Measurements from ENCODE around the gene PLA2R1. TPM values are rescaled to one million over a fixed set of nuclear protein-coding genes. Genes with fewer than 3 reads are reported as not detected.
A peak's percentile ranks its signal among the peaks of the same experiment; 100 is the strongest.

Gene PLA2R1
- total RNA-seq, 1 experiment from 2014 or later: 1.1 TPM

GRCh38 chr2:159904127-159904958 lies 158.1 kb downstream of the PLA2R1 start, which contains the start of gene LY75 (continued):
- TF ChIP-seq, protein P1, sequence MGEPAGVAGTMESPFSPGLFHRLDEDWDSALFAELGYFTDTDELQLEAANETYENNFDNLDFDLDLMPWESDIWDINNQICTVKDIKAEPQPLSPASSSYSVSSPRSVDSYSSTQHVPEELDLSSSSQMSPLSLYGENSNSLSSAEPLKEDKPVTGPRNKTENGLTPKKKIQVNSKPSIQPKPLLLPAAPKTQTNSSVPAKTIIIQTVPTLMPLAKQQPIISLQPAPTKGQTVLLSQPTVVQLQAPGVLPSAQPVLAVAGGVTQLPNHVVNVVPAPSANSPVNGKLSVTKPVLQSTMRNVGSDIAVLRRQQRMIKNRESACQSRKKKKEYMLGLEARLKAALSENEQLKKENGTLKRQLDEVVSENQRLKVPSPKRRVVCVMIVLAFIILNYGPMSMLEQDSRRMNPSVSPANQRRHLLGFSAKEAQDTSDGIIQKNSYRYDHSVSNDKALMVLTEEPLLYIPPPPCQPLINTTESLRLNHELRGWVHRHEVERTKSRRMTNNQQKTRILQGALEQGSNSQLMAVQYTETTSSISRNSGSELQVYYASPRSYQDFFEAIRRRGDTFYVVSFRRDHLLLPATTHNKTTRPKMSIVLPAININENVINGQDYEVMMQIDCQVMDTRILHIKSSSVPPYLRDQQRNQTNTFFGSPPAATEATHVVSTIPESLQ (CRISPR knock-in tag; IDR thresholded peaks at IDR 0.05): no peak
- TF ChIP-seq JUN (CRISPR knock-in tag; IDR thresholded peaks at IDR 0.05) (peak; percentile 81), USF1 (CRISPR knock-in tag; IDR thresholded peaks at IDR 0.05) (peak; percentile 64; the same call in 1 of the 2 replicates), ARID4B (CRISPR knock-in tag; IDR thresholded peaks at IDR 0.05; ENCODE audit: borderline replicate concordance) (peak; percentile 96), SP1 (CRISPR knock-in tag; conservative IDR thresholded peaks at IDR 0.05) (peak; percentile 90), ZNF396 (CRISPR knock-in tag; IDR thresholded peaks at IDR 0.05; ENCODE audit: borderline replicate concordance) (no peak), GRHL2 (CRISPR knock-in tag; IDR thresholded peaks at IDR 0.05; ENCODE audit: insufficient replicate concordance, severe bottlenecking) (no peak), NFYB (CRISPR knock-in tag; conservative IDR thresholded peaks at IDR 0.05; ENCODE audit: low read depth) (no peak; the same call in 1 of the 2 replicates), PREB (CRISPR knock-in tag; IDR thresholded peaks at IDR 0.05; ENCODE audit: borderline replicate concordance) (no peak), FOXK1 (CRISPR knock-in tag; IDR thresholded peaks at IDR 0.05) (peak; percentile 55; the same call in 1 of the 2 replicates), ESRRA (CRISPR knock-in tag; IDR thresholded peaks at IDR 0.05; ENCODE audit: borderline replicate concordance) (peak; percentile 68; the same call in 1 of the 2 replicates), RORB (CRISPR knock-in tag; IDR thresholded peaks at IDR 0.05) (no peak), ZNF281 (CRISPR knock-in tag; IDR thresholded peaks at IDR 0.05) (peak; percentile 62; the same call in 1 of the 2 replicates), USF2 (CRISPR knock-in tag; IDR thresholded peaks at IDR 0.05) (no peak)
- TF ChIP-seq, protein P2, sequence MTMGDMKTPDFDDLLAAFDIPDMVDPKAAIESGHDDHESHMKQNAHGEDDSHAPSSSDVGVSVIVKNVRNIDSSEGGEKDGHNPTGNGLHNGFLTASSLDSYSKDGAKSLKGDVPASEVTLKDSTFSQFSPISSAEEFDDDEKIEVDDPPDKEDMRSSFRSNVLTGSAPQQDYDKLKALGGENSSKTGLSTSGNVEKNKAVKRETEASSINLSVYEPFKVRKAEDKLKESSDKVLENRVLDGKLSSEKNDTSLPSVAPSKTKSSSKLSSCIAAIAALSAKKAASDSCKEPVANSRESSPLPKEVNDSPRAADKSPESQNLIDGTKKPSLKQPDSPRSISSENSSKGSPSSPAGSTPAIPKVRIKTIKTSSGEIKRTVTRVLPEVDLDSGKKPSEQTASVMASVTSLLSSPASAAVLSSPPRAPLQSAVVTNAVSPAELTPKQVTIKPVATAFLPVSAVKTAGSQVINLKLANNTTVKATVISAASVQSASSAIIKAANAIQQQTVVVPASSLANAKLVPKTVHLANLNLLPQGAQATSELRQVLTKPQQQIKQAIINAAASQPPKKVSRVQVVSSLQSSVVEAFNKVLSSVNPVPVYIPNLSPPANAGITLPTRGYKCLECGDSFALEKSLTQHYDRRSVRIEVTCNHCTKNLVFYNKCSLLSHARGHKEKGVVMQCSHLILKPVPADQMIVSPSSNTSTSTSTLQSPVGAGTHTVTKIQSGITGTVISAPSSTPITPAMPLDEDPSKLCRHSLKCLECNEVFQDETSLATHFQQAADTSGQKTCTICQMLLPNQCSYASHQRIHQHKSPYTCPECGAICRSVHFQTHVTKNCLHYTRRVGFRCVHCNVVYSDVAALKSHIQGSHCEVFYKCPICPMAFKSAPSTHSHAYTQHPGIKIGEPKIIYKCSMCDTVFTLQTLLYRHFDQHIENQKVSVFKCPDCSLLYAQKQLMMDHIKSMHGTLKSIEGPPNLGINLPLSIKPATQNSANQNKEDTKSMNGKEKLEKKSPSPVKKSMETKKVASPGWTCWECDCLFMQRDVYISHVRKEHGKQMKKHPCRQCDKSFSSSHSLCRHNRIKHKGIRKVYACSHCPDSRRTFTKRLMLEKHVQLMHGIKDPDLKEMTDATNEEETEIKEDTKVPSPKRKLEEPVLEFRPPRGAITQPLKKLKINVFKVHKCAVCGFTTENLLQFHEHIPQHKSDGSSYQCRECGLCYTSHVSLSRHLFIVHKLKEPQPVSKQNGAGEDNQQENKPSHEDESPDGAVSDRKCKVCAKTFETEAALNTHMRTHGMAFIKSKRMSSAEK (CRISPR knock-in tag; IDR thresholded peaks at IDR 0.05; ENCODE audit: borderline replicate concordance): no peak
- TF ChIP-seq, protein P3, sequence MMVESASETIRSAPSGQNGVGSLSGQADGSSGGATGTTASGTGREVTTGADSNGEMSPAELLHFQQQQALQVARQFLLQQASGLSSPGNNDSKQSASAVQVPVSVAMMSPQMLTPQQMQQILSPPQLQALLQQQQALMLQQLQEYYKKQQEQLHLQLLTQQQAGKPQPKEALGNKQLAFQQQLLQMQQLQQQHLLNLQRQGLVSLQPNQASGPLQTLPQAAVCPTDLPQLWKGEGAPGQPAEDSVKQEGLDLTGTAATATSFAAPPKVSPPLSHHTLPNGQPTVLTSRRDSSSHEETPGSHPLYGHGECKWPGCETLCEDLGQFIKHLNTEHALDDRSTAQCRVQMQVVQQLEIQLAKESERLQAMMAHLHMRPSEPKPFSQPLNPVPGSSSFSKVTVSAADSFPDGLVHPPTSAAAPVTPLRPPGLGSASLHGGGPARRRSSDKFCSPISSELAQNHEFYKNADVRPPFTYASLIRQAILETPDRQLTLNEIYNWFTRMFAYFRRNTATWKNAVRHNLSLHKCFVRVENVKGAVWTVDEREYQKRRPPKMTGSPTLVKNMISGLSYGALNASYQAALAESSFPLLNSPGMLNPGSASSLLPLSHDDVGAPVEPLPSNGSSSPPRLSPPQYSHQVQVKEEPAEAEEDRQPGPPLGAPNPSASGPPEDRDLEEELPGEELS (CRISPR knock-in tag; IDR thresholded peaks at IDR 0.05): peak; percentile 90
- TF ChIP-seq, protein P4, sequence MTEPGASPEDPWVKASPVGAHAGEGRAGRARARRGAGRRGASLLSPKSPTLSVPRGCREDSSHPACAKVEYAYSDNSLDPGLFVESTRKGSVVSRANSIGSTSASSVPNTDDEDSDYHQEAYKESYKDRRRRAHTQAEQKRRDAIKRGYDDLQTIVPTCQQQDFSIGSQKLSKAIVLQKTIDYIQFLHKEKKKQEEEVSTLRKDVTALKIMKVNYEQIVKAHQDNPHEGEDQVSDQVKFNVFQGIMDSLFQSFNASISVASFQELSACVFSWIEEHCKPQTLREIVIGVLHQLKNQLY (CRISPR knock-in tag; IDR thresholded peaks at IDR 0.05): no peak

All from WTC11 (cell line).